Fibroblast of skin of back (primary cell): ENCODE data around the gene LYZ.
A peak's percentile ranks its signal among the peaks of the same experiment; 100 is the strongest.

Source experiments
- DNase-seq: peaks from one replicate; pipeline ENCODE4 v3.0.0-alpha.2; 2013

LYZ gene

DNA sequence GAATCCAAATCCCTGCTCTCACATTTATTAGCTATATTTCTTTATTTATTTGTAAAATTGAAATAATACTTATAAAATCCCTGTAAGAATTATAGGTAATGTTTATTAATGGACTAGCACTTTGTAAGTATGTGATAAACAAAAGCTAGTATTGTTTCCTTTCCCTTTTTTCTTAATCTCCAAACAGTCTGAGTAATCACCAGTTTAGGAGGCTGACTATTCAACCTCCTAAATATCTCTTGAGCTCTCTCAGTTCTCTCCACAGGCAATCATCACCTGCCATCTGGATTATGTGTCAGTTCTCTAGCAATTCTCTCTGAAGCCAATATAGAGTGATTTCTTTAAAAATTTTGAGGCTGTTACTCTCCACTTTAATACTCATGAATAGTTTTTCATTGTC, 9.2 kb upstream of the LYZ start:
- DNase-seq, result no peak

DNA sequence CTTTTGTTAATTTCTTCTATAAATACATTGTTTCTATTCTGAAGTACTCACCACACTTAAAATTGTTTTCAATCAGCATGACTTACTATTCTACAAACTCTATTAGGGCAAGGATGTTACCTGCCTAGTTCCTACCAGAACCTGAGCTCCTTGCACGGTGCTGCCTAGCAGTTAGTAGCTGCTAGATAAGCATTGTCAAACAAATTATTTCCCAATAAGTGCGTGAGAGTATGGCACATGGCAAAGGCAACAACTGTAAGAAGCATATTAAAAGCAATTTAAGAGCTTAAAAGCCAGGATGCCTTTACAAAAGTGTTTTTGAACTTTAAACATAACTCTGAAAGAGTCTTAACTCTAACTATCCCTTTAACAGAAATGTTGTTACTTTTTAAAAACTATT, 8.2 kb upstream of the LYZ start:
- no peak for DNase-seq

DNA sequence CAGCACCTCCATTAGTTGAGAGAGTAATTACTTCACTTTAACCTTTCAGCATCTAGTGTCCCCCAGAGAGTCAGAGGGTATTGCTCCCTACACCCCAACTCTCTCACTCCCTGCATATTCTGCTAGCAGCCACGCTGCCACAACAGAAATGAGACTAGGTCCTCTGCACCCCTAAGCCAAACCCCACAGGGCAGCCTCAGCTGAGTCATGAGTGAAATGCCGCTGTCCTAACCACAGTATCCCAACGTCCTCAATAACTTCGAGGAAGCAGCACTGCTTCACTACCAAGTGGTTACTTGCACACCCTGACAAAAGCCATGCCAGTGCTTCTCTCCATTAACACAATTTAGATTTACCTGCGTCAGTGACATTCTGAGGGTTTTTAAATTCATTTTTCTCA, 6.9 kb upstream of the LYZ start:
- DNase-seq, result no peak

GRCh38 chr12:69342421-69342820, 5.8 kb upstream of the LYZ start:
- no peak for DNase-seq

- no peak for DNase-seq
Observed at GRCh38 chr12:69343357-69343756, 4.8 kb upstream of the LYZ start.

- DNase-seq, result no peak
Observed at GRCh38 chr12:69343885-69344612, 4.1 kb upstream of the LYZ start.

DNA sequence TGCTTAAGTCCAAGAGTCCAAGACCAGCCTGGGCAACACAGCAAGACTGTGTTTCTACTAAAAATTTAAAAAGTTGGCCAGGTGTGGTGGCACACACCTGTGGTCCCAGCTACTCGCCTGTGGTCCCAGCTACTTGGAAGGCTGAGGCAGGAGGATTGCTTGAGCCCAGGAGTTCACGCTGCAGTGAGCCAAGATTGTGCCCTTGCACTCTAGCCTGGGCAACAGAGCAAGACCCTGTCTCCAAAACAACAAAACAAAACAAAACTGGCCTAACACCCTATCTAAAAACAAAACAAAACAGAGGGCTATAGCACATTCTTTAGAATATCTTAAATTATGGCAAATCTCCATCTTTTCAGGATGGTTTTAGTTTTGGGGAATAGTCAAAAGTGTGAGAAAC, 3.1 kb upstream of the LYZ start:
- DNase-seq, result no peak

DNA sequence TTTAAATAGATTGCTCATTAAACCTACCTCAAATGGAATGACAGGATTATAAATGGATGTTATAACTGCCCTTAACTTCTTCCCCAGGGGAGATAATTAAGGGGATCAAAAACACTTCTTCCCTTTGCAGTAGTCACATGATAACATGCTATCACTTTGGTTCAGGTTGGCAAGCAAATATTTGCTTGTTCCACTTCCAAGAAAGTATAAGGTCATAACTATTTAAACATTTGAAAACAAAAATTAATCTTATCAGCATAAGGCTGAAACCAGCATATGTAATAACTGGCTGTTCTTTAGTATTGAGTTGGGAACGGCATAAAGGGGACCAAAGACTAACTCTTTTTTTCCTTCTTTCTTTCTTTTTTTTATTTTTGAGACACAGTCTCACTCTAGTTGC, 2.4 kb upstream of the LYZ start:
- DNase-seq, result no peak

GRCh38 chr12:69350002-69350626, 1.9 kb downstream of the LYZ start:
- DNase-seq, result no peak

GRCh38 chr12:69350777-69351176, 2.6 kb downstream of the LYZ start:
- no peak for DNase-seq

- DNase-seq, result no peak
Observed at GRCh38 chr12:69351462-69352236, 3.5 kb downstream of the LYZ start.

GRCh38 chr12:69352904-69353303, 4.7 kb downstream of the LYZ start:
- no peak for DNase-seq

- no peak for DNase-seq
Observed at GRCh38 chr12:69354172-69354555, 6.0 kb downstream of the LYZ start.

- DNase-seq, result no peak
Observed at GRCh38 chr12:69354556-69355187, 6.5 kb downstream of the LYZ start.

DNA sequence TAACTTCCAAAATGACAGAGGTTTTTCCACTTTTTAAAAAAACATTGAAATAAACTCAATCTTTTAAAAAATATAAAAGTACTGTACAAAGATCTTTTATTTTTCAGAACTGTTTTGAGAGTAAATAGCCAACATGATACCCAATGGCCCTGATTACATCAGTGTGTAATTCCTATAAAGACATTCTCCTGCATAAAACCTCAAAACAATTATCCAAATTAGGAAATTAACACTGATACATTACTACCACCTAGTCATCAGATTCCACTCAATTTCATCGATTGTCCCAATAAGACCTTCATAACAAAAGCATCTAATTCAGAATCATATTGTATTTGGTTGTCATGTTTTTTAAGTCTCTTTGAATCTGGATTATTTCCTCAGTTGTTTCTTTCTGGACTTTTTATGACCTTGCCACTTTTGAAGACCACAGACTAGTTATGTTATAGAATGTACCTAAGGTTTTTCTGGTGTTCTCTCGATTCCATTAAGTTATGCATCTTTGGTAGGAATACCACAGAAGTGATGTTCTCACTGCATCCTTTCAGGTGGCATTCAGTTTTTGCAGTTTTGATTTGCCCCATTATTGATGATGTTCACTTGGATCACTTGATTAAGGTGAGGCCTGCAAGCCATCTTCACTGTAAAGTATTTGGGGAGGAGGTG, 7.3 kb downstream of the LYZ start:
- DNase-seq, result no peak

- peak; percentile 92 for DNase-seq
Observed at GRCh38 chr12:69359531-69360347, 11.6 kb downstream of the LYZ start, which contains the start of gene YEATS4. YEATS4 (plus strand) TSS chr12:69359743; CDS start chr12:69359973, 230 bp downstream.

DNA sequence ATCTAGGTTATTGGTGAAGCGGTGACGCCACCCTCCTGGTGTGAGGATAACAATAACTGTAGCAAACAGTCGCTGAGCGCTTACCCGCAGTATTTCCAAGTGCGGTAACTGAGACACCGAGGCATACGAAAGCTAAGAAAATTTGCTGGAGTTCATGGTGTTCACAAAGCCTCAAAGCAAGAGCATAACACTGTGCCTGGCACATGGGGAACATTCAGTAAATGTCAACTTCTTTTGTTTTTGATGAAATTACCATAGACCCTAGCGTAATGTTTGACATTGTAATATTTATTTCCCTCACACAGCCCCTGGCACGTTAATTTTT, 12.1 kb downstream of the LYZ start:
- no peak for DNase-seq

DNA sequence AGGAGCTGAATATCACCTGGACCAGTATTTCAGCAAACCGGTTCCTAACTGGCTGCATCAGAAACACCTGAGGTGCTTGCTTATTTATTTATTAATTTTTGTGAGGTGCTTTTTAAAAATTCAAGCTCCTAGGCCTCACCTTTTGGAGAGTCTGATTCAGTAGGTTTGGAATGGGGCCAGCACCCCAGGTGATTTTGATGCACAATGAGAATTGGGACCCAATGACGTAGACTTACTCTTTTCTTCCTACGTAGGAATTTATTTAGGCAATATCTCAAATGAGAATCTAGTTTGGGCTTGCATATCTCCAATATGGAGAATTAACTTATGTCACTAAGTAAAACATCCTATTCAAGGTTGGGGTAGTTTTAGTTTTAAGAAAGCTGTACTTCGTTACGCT, 18.6 kb downstream of the LYZ start:
- DNase-seq, result no peak

- DNase-seq, result no peak
Observed at GRCh38 chr12:69368171-69368570, 20.0 kb downstream of the LYZ start.

DNA sequence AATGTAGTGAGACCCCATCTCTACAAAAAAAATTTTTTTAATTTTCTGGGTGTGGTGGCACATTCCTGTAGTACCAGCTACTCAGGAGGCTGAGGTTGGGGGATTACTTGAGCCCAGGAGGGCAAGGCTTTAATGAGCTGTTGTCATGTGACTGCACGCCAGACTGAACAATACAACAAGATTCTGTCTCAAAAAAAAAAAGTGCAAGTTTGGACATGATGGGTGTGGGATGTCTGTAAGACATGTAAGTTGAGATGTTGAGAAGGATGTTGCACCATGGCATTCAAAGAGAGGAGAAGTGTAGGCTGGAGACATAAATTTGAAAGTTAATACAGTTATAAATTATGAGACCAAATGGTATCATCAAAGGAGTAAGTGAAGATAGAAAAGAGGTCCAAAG, 34.9 kb downstream of the LYZ start:
- no peak for DNase-seq

DNA sequence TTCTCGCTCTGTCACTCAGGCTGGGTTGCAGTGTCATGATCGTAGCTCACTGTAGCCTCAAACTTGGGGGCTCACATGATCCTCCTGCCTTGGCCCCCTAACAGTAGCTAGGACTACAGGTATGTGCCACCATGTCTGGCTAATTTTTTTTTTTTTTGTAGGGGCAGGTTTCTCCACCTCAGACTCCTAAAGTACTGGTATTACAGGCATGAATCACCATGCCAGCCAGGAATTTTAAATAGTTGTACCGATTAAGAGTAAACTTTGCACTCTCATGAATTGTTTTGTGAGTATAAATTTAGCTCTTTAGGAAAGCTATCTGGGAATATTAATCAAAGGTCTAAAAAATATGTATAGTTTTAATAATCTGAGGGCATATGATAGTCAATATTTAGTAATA, 36.9 kb downstream of the LYZ start:
- no peak for DNase-seq

DNA sequence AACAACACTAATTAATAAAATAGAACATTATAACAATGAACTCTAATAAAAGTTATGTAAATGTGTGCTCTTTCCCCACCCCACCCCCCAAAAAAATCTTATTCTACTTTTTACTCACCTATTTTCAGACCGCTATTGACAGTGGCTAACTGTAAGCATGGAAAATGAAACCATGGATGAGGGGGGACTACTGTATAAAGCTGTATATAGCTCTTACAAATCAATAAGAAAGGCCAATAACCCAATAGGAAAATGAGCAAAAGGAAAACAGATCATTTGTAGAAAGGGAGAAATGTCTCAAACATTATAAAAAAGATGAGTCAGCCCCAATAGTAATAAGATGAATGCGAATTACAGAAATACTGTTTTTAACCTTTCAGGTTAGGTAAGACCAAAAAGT, 38.7 kb downstream of the LYZ start:
- DNase-seq, result no peak
